MM.1S (cell line): ENCODE measurements around the gene CUL5.
A peak's percentile ranks its signal among the peaks of the same experiment; 100 is the strongest.

Experiments
- DNase-seq: peaks from one replicate; pipeline ENCODE4 v3.0.0-alpha.2; 2015
- H2AFZ ChIP-seq: fragments of 300-600 bp; sonication (generic); 2 replicates; pipeline ENCODE4 v1.6.0; 2016; ENCODE audit warnings: antibody characterized with exemption, low read length
- H3F3A ChIP-seq: fragments of 300-600 bp; sonication (generic); 2 replicates; pipeline ENCODE4 v1.6.1; 2016; ENCODE audit warnings: mild to moderate bottlenecking, antibody characterized with exemption, low read length, moderate library complexity, mixed read lengths; ENCODE audit not compliant: insufficient read depth
- H3K27ac ChIP-seq: fragments of 300-600 bp; sonication (generic); 2 replicates; pipeline ENCODE4 v1.5.1; 2016; ENCODE audit warnings: mild to moderate bottlenecking, low read length
- H3K27me3 ChIP-seq: fragments of 300-600 bp; sonication (generic); replicated peaks from 2 replicates; pipeline ENCODE4 v1.6.0; 2016; ENCODE audit warnings: low read length; ENCODE audit not compliant: insufficient read depth
- H3K36me3 ChIP-seq: fragments of 300-600 bp; sonication (generic); replicated peaks from 2 replicates; pipeline ENCODE4 v1.6.1; 2016; ENCODE audit warnings: mild to moderate bottlenecking, low read length, mixed read lengths; ENCODE audit not compliant: insufficient read depth
- H3K4me1 ChIP-seq: fragments of 300-600 bp; sonication (generic); 2 replicates; pipeline ENCODE4 v1.6.1; 2016; ENCODE audit warnings: low read length, mixed read lengths
- H3K4me2 ChIP-seq: fragments of 300-600 bp; sonication (generic); 2 replicates; pipeline ENCODE4 v1.6.0; 2016; ENCODE audit warnings: low read depth, low read length
- H3K4me3 ChIP-seq: fragments of 300-600 bp; sonication (generic); 2 replicates; pipeline ENCODE4 v1.5.1; 2016; ENCODE audit warnings: low read length, mixed read lengths
- H3K79me2 ChIP-seq: fragments of 300-600 bp; sonication (generic); 2 replicates; pipeline ENCODE4 v1.6.1; 2016; ENCODE audit warnings: mixed run types, low read length, mixed read lengths
- H3K9ac ChIP-seq: fragments of 300-600 bp; sonication (generic); 2 replicates; pipeline ENCODE4 v1.6.1; 2016; ENCODE audit warnings: low read length, mixed read lengths
- H3K9me2 ChIP-seq: fragments of 300-600 bp; sonication (generic); replicated peaks from 2 replicates; pipeline ENCODE4 v1.6.1; 2016; ENCODE audit warnings: mild to moderate bottlenecking, low read length, mixed read lengths; ENCODE audit not compliant: insufficient read depth
- H3K9me3 ChIP-seq: fragments of 300-600 bp; sonication (generic); replicated peaks from 2 replicates; pipeline ENCODE4 v1.6.1; 2016; ENCODE audit warnings: mild to moderate bottlenecking, low read length, mixed read lengths; ENCODE audit not compliant: insufficient read depth
- H4K20me1 ChIP-seq: fragments of 300-600 bp; sonication (generic); 2 replicates; pipeline ENCODE4 v1.6.1; 2016; ENCODE audit warnings: mild to moderate bottlenecking, low read length, moderate library complexity, mixed read lengths; ENCODE audit not compliant: insufficient read depth
- EZH2 ChIP-seq: fragments of 300-600 bp; sonication (generic); optimal IDR thresholded peaks from 2 replicates; pipeline ENCODE3; 2017; ENCODE audit warnings: low read depth, mild to moderate bottlenecking, antibody characterized with exemption, low read length, mixed read lengths
- EZH2phosphoT487 ChIP-seq: fragments of 300-600 bp; sonication (generic); IDR thresholded peaks from 2 replicates; pipeline ENCODE4 v1.6.1; 2018; ENCODE audit warnings: antibody characterized with exemption, low read length
- TF ChIP-seq, protein P1 (sequence below): fragments of 300-600 bp; sonication (generic); IDR thresholded peaks from 2 replicates; pipeline ENCODE4 v1.5.1; 2016; ENCODE audit warnings: antibody characterized with exemption, low read length, mixed read lengths

Gene CUL5

DNA sequence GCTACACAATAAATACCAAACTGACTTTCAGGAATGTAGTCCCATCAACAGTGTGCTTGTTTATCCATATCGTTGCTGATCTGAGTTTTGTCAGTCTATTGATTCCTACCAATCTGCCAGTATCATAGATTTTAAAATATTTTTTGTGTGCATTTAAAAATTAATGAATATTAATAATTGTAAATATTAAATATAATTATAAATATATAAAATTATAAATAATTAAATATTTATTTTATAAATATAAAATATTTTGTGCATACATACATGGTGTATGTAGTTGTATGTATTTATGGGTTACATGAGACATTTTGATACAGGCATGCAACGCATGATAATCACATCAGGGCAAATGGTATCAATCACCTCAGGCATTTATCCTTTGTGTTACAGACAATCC is 53.6 kb downstream of the CUL5 start:
- H2AFZ ChIP-seq, result no peak overlapping the region
- no peak overlapping the region for H3K9ac ChIP-seq
- no peaks in the 10 kb centered on the region for H3K9me2 ChIP-seq
- no peak overlapping the region for H3K27ac ChIP-seq
- H3F3A ChIP-seq, result no peaks in the 10 kb centered on the region
- no peaks in the 10 kb centered on the region for H3K27me3 ChIP-seq
- no peaks in the 10 kb centered on the region for H3K9me3 ChIP-seq
- no peaks in the 10 kb centered on the region for H3K4me1 ChIP-seq
- H3K79me2 ChIP-seq, result no peaks in the 10 kb centered on the region
- no peak overlapping the region for H3K4me2 ChIP-seq
- no peaks in the 10 kb centered on the region for H4K20me1 ChIP-seq
- no peak for DNase-seq
- TF ChIP-seq EZH2, result no peak
- TF ChIP-seq EZH2phosphoT487, result no peak
- TF ChIP-seq, protein P1, sequence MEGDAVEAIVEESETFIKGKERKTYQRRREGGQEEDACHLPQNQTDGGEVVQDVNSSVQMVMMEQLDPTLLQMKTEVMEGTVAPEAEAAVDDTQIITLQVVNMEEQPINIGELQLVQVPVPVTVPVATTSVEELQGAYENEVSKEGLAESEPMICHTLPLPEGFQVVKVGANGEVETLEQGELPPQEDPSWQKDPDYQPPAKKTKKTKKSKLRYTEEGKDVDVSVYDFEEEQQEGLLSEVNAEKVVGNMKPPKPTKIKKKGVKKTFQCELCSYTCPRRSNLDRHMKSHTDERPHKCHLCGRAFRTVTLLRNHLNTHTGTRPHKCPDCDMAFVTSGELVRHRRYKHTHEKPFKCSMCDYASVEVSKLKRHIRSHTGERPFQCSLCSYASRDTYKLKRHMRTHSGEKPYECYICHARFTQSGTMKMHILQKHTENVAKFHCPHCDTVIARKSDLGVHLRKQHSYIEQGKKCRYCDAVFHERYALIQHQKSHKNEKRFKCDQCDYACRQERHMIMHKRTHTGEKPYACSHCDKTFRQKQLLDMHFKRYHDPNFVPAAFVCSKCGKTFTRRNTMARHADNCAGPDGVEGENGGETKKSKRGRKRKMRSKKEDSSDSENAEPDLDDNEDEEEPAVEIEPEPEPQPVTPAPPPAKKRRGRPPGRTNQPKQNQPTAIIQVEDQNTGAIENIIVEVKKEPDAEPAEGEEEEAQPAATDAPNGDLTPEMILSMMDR, result no peak
- H3K4me3 ChIP-seq, result no peak overlapping the region
- no peaks in the 10 kb centered on the region for H3K36me3 ChIP-seq

DNA sequence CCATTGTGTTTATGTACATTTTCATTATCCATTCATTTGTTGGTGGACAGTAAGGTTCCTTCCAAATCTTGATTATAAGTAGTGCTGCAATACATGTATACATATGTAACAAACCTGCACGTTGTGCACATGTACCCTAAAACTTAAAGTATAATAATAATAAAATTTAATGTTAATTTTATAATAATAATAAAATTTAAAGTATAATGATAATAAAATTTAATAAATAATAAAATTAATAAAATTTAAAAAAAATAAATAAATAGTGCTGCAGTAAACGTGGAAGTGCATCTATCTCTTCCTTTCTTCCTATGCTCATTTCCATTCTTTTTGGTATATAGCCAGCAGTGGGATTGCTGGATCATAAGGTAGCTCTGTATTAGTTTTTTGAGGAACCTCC is 54.7 kb downstream of the CUL5 start:
- no peaks in the 10 kb centered on the region for H3K27me3 ChIP-seq
- no peak for DNase-seq
- H3K4me3 ChIP-seq, result no peak overlapping the region
- no peak overlapping the region for H3K4me2 ChIP-seq
- no peaks in the 10 kb centered on the region for H3K9me2 ChIP-seq
- no peaks in the 10 kb centered on the region for H3K36me3 ChIP-seq
- H3K79me2 ChIP-seq, result no peaks in the 10 kb centered on the region
- H3F3A ChIP-seq, result no peaks in the 10 kb centered on the region
- no peak overlapping the region for H2AFZ ChIP-seq
- TF ChIP-seq, protein P1, result no peak
- TF ChIP-seq EZH2phosphoT487, result no peak
- no peak for TF ChIP-seq EZH2
- H4K20me1 ChIP-seq, result no peaks in the 10 kb centered on the region
- no peaks in the 10 kb centered on the region for H3K4me1 ChIP-seq
- H3K27ac ChIP-seq, result no peak overlapping the region
- H3K9me3 ChIP-seq, result no peaks in the 10 kb centered on the region
- H3K9ac ChIP-seq, result no peak overlapping the region

DNA sequence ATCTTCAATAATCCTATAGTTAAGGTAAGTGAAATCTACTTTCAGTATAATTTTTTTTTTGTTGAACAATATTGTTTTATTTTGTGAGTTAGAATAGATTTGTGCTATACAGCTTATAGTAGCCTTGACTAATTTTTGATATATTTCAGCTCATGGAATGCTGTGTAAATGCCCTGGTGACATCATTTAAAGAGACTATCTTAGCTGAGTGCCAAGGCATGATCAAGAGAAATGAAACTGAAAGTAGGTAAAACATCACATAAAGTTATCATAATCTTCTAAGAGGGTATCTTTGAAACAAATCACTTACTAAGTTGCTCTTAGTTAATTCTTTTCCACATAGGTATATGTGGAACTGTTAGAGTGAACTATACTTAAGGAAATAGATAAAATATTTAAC is 61.2 kb downstream of the CUL5 start:
- Histone ChIP-seq H3K4me2 (peak overlapping the region; percentile 42; the same call in 1 of the 2 replicates), H3K79me2 (no peaks in the 10 kb centered on the region), H2AFZ (no peak overlapping the region), H4K20me1 (no peaks in the 10 kb centered on the region), H3K4me1 (no peaks in the 10 kb centered on the region; the same call in 1 of the 2 replicates), H3K4me3 (no peak overlapping the region), H3K9me2 (no peaks in the 10 kb centered on the region), H3K9ac (no peak overlapping the region), H3K9me3 (no peaks in the 10 kb centered on the region), H3K27ac (no peak overlapping the region), H3F3A (no peaks in the 10 kb centered on the region), H3K36me3 (no peaks in the 10 kb centered on the region), H3K27me3 (no peaks in the 10 kb centered on the region)
- no peak for TF ChIP-seq EZH2phosphoT487
- no peak for TF ChIP-seq EZH2
- TF ChIP-seq, protein P1, result no peak
- peak; percentile 56 for DNase-seq
